GM12878 (cell line): ENCODE data around the gene CR1L.
"Not testable (repeated sequence)": the region's sequence is repeated elsewhere in the genome, so short reads cannot be mapped to it uniquely, and the experiment has no call there.

Experiments used
- BHLHE40 ChIP-seq, 2 experiments: fragments of 450-650 bp in 1 of 2; IDR thresholded peaks; 2 replicates each; pipeline ENCODE4 v1.6.1; 2011 to 2017; ENCODE audit warnings: low read depth in 2 of 2, borderline replicate concordance in 1 of 2, improper control_type of control experiment in 1 of 2, low read length in 1 of 2, mild to moderate bottlenecking in 1 of 2
- CTCF ChIP-seq, 3 experiments: IDR thresholded peaks in 2 of 3; conservative IDR thresholded peaks in 1 of 3; 2 replicates each; pipeline ENCODE4 v1.5.1; 2011; ENCODE audit warnings: low read depth in 3 of 3, low read length in 3 of 3, mild to moderate bottlenecking in 3 of 3, control low read depth in 2 of 3, moderate library complexity in 2 of 3, inconsistent platforms in 1 of 3, mixed read lengths in 1 of 3; ENCODE audit not compliant: control insufficient read depth in 2 of 3, insufficient read depth in 1 of 3; ENCODE audit errors: extremely low read depth in 1 of 3
- EZH2 ChIP-seq: IDR thresholded peaks from 2 replicates; pipeline ENCODE4 v1.6.1; 2012; ENCODE audit warnings: low read depth, mild to moderate bottlenecking, control low read depth, inconsistent platforms, low read length, borderline replicate concordance; ENCODE audit not compliant: control insufficient read depth
- GABPA ChIP-seq: IDR thresholded peaks from 2 replicates; pipeline ENCODE4 v1.6.1; 2014; ENCODE audit warnings: antibody characterized with exemption, low read depth, mild to moderate bottlenecking, inconsistent platforms
- MAX ChIP-seq: IDR thresholded peaks from 2 replicates; pipeline ENCODE4 v1.6.1; 2012; ENCODE audit warnings: low read depth, low read length, improper control_type of control experiment
- POLR2A ChIP-seq: IDR thresholded peaks from 2 replicates; pipeline ENCODE4 v1.6.1; 2011; ENCODE audit warnings: low read depth, mild to moderate bottlenecking, low read length
- POLR2AphosphoS5 ChIP-seq: IDR thresholded peaks from 2 replicates; pipeline ENCODE4 v1.6.1; 2011; ENCODE audit warnings: mild to moderate bottlenecking, low read length, inconsistent platforms
- REST ChIP-seq: IDR thresholded peaks from 2 replicates; pipeline ENCODE4 v1.6.1; 2012; ENCODE audit warnings: mild to moderate bottlenecking, low read depth, low read length
- RFX5 ChIP-seq: IDR thresholded peaks from 2 replicates; pipeline ENCODE4 v1.6.1; 2011; ENCODE audit warnings: low read depth, low read length, improper control_type of control experiment
- TAF1 ChIP-seq: IDR thresholded peaks from 2 replicates; pipeline ENCODE4 v1.6.1; 2011; ENCODE audit warnings: mild to moderate bottlenecking, low read depth, low read length, borderline replicate concordance
- YBX1 ChIP-seq: fragments of 450-650 bp; IDR thresholded peaks from 2 replicates; pipeline ENCODE4 v1.6.1; 2016; ENCODE audit warnings: antibody characterized with exemption
- ZNF274 ChIP-seq: IDR thresholded peaks from one replicate; pipeline ENCODE4 v1.8.0; 2011; ENCODE audit not compliant: insufficient read length, insufficient read depth

- not testable (repeated sequence) for TF ChIP-seq EZH2; CTCF (IDR thresholded peaks at IDR 0.05 in 2 of 3, conservative IDR thresholded peaks at IDR 0.05 in 1 of 3; ENCODE audit: control insufficient read depth in 2 of 3, extremely low read depth in 1 of 3, insufficient read depth in 1 of 3, low read depth in 3 of 3, low read length in 3 of 3); TAF1; BHLHE40 (IDR thresholded peaks at IDR 0.05; ENCODE audit: borderline replicate concordance in 1 of 2, low read depth in 2 of 2, low read length in 1 of 2); POLR2AphosphoS5; RFX5; POLR2A; MAX; GABPA; YBX1; ZNF274; REST
Measured at GRCh38 chr1:207737503-207738157, 92.7 kb downstream of the CR1L start.
